COLO829 (cell line): ENCODE measurements around the gene CCS.
"Not testable (repeated sequence)": the region's sequence is repeated elsewhere in the genome, so short reads cannot be mapped to it uniquely, and the experiment has no call there.

Experiments
- DNase-seq: peaks from one replicate; pipeline ENCODE4 v3.0.0; 2012; ENCODE audit warnings: low spot score

CCS gene

GRCh38 chr11:66626382-66626781 lies 33.4 kb downstream of the CCS start:
- no peak for DNase-seq

- no peak for DNase-seq
Observed at GRCh38 chr11:66626926-66627325, 33.9 kb downstream of the CCS start.

GRCh38 chr11:66628061-66628603 lies 35.1 kb downstream of the CCS start:
- no peak for DNase-seq

GRCh38 chr11:66629356-66629755 lies 36.4 kb downstream of the CCS start:
- no peak for DNase-seq

- DNase-seq: no peak
Observed at GRCh38 chr11:66631883-66632282, 38.9 kb downstream of the CCS start.

- DNase-seq: no peak
Observed at GRCh38 chr11:66632952-66633351, 40.0 kb downstream of the CCS start.

GRCh38 chr11:66636411-66636810 lies 43.4 kb downstream of the CCS start:
- no peak for DNase-seq

GRCh38 chr11:66637557-66638176 lies 44.7 kb downstream of the CCS start:
- DNase-seq: no peak

GRCh38 chr11:66638177-66639065 lies 45.4 kb downstream of the CCS start, which contains the start of gene RBM4:
Gene RBM4 (plus strand): TSS chr11:66638703. CDS start chr11:66639712, 1,009 bp downstream.
- peak; percentile 99 for DNase-seq

GRCh38 chr11:66639066-66639813 lies 46.3 kb downstream of the CCS start:
- DNase-seq: no peak

GRCh38 chr11:66639814-66640340 lies 46.9 kb downstream of the CCS start:
- not testable (repeated sequence) for DNase-seq

GRCh38 chr11:66641834-66642233 lies 48.8 kb downstream of the CCS start:
- DNase-seq: no peak

- DNase-seq: no peak
Observed at GRCh38 chr11:66643745-66644437, 50.9 kb downstream of the CCS start.

GRCh38 chr11:66646828-66647227 lies 53.8 kb downstream of the CCS start:
- no peak for DNase-seq

GRCh38 chr11:66649903-66650302 lies 56.9 kb downstream of the CCS start:
- no peak for DNase-seq

- no peak for DNase-seq
Observed at GRCh38 chr11:66651016-66651415, 58.0 kb downstream of the CCS start.

- DNase-seq: no peak
Observed at GRCh38 chr11:66652651-66653050, 59.7 kb downstream of the CCS start.

- DNase-seq: no peak
Observed at GRCh38 chr11:66653123-66653522, 60.1 kb downstream of the CCS start.
